Activated naive CD4-positive, alpha-beta T cell treated with Interleukin-2 at 50 U/mL for 16 hours (primary cell): Measurements from ENCODE around the gene CMC2.
A peak's percentile ranks its signal among the peaks of the same experiment; 100 is the strongest.

ENCODE experiments used
- DNase-seq: peaks from one replicate; pipeline ENCODE4 v3.0.0-alpha.2; 2020

The CMC2 gene

DNA sequence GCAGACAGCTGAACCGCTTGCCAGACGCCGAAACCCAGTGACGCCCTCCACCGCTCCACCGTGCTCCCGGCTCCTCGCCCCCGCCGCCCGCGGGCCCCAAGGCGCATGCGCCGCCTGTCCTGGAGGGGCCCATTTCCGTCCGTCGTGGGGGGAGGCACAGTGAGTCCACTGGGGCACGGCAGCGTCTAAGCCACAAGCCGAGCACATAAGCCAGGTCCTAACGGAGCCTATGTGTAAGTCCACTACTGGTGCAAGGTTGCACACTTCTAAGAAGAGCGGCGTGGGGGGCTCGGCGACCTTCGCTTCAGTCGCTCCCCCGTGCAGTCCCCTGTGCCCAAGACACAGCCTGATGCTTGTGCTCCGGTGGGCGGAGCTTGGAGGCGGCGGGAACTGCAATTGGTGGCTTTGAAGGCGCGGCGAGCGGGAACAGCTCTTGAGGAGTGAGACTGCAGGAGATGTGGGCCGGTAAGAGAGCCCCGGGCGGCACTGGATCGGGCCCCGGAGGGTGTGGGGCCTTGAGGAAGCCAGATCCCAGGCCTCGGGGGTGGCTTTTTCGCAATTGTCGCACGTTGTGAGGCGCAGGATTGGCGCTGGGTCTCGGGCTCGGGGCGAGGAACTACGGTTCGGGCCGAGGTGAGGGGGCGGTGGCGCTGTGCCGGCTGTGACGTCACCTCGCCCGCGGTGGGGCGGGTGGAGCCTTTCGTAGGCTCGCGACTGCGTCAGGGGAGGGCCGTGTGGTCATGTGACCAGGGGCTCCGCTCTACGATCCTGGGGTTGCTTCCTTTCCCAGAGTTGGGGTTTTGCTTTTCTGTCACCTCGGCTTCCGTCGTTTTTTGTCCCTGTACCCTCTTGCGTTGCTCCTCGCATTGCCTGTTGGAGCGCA is at the start of gene CMC2, which contains the start of gene CENPN:
TSS of gene CMC2 (minus strand) at position 73 of the 883 bp plus-strand sequence. CDS start 9,491 bp downstream, outside the sequence.
TSS of gene CENPN (plus strand) at position 402 of the 883 bp plus-strand sequence. CDS start 4,726 bp downstream, outside the sequence.
- peak; percentile 98 for DNase-seq

DNA sequence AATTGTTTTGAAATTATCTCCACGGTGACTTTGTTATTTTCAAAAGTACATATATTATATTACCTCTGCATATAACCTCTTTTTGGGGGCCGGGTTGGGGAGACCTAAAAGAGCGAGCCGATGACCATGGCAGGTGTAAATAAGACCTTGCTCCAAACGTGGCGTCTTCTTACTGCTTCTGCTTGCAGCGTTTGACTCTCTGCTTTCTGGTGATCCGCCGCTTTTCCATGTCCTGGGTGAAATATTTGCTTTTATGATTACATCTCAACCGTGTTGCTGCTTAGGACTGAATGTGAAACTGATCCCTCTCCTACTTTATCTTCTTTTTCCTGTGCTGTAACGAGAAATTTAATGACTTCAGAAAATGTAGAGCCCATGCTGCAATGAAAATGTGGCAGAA is 47.1 kb upstream of the CMC2 start:
- no peak for DNase-seq

DNA sequence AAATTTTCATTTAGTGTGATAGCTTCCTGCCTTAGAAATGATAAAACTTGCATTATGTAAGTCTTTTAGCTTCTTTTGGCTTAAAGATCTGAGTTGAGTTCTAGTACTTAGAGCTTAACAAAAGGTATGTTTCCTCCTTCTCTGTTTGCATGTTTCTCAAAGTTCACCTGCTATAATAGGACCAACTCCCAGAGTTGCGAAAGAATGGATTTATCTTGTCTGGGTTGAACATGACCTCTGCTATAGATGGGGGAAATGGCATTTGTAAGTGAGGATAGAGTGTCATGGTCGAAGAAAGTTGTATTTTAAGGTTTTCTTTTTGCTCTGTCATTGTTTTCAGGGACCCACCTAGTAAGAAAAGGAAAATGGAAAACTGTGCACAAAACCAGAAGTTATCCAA is 36.1 kb upstream of the CMC2 start:
- DNase-seq, result no peak

DNA sequence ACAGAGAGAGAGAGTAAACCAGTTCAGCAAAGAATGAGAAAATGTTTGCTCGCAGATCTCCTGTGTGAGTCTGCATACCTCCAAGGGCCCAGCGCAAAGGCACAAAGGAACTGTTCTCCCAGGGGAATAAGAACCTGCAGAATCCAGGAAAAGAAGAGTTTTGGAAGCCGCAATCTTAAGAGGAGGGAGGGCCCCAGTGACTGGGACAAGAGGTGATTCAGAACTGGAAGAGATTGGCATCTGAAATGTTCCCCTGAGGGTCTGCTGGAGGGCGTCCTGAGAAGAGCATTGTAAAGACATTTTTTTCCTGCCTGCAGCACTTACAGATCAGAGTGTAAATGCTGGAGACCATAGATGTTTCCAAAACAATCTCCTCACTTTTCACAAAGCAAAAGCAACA is 35.0 kb upstream of the CMC2 start:
- no peak for DNase-seq

DNA sequence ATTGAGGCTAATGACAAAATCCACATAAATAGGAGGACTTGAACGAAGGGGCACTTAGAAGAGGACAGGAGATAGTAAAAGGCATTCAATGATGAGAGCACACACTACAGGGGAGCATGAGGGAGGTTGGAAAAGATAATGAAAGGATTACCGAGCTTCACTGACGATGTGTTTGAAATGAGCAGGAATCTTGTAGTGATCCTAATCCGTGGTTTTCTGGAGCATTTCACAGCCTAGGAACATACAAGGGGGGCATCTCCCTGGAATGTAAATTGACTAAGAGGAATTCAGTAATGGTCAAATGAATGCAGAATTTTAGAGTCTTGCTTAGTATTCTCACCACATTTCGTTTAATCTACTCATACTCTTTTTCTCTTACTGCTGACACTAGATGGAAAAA is 34.2 kb upstream of the CMC2 start:
- DNase-seq, result no peak

DNA sequence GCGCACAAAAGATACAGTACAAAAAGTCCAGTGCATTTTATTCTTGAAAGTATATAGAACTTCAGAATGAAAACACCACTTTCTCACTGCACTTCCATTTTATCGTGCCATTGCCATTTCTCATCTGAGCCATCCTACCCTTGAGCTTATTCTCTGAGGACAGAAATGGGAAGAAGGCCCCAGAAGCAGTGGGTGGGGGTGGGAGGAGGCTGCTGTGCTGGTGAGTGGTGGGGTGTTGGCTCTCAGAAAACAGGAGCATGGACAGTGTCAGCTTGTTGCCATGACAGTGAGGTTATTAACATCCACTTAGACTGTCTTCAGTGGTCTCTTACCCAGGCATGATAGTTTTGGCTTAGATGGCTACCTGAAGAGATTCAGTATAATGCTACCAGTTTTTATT is 33.4 kb upstream of the CMC2 start:
- no peak for DNase-seq

DNA sequence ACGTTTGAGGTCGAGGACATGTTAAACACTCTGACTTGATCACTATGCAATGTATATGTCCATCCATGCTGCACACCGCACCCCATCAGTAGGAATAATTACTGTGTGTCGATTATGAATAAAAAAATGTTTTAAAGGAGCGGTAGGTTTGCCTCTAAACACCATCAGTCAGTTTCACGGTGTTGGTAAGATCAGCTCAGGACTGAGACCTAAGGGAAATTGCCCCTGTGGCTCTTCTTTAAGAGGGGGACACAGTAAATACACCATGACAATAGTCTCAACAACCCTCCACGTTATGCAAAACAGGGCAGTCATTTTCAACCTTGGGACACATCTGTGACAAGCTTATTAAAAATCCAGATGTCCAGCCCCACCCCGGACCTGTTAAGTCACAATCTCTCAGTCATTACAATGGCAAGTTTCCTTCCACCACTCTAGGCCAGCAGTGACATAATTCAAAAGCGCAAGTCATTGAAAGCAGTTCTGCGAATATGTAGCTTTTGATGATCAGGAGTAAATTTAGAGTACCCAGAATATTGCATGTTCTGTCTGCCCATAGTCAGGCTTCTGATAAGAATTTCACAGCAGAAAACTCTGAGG is 30.2 kb upstream of the CMC2 start:
- DNase-seq, result no peak

DNA sequence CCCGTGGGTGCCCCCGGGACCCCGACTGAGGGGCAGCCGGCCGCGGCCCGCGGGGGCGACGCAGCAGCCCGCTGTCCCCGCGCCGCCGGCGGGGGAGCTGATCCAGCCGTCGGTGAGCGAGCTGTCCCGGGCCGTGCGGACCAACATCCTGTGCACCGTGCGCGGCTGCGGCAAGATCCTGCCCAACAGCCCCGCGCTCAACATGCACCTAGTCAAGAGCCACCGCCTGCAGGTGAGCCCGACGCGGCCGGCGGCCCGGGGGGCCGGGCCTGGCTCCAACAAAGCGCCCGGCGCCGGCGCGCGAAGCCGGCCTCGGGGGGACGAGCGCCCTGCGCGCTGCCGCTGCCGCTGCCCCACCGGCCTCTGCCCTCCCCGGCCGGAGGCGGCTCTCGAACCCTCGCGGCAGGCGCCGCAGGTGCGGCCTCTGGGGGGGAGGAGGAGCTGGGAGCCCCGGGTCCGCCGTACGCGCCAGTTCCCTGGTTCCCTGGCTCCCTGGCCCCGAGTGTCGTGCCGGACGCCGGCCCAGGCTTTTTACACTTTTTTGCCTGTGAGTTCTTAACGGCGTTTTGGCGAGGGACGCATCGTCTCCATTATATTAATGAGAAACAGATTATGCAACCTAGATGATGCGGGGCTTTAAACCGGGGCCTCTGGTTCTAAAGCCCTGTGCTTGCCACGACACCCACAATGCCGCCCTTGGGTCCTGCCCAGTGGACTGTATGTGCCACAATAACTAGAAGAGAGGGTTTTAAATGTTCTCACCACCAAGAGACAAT is 29.5 kb upstream of the CMC2 start:
- DNase-seq, result peak; percentile 24

DNA sequence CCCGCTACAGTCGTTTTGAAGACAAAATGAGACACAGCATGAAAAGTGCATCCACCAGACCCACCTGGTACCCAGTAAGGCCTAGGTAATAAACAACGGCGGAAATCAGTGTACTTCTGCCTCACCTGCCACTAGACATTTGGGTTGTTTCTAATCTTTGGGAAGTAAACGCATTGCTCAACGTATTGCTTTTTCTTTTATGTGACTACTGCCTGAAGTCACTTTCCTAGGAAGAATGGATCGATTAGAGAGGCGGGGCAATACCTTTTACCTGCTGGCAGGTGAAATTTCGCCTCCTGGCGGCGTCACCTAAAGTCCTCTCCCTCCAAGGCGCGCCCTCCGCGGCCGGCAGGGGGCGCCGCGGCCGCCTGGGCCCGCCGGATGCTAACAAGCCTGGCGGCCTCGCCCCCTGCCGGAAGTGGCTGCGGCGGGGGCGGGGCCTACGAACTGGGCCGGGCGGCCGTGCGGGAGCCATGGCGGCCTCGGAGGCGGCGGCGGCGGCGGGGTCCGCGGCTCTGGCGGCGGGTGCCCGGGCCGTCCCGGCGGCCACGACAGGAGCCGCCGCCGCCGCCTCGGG is 28.8 kb upstream of the CMC2 start, which contains the start of gene ATMIN:
TSS of gene ATMIN (plus strand) at position 445 of the 577 bp plus-strand sequence. CDS start at position 474, 29 bp downstream.
- peak; percentile 88 for DNase-seq

DNA sequence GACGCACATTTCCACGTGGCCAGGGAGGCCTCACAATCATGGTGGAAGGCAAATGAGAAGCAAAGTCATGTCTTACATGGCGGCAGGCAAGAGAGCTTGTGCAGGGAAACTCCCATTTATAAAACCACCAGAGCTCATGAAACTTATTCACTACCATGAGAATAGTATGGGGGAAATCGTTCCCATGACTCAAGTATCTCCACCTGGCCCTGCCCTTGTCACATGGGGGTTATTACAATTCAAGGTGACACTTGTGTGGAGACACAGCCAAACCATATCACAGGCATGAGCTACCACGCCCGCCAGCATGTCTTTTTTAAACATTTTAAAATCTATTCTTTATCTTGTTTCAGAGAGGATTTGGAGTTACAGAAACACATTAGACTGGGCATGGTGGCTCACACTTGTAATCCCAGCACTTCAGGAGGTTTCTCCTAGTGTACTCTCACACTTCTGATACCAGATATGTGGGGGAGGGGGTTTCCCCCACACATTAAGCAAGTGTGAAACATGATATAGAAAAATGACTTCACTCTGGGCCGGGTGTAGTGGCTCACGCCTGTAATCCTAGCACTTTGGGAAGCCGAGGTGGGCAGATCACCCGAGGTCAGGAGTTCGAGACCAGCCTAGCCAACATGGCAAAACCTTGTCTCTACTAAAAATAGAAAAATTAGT is 23.4 kb upstream of the CMC2 start:
- no peak for DNase-seq

DNA sequence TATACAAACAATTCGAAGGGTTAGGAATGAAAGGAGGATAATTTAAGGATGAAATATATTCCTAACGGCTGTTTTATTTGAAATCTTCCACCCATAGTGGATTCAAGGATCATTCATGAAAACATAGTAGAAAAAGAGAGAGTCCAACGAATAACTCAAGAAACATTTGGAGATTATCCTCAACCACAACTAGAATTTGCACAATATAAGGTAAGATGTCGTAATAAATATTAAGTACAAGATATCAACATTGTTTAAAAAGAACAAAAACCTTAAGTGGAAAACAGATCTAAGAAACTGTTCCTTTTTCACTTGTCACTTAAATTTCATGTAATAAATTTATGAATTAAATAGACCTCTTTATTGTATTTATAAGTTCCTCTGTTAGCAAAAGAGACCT is 19.7 kb upstream of the CMC2 start:
- no peak for DNase-seq

DNA sequence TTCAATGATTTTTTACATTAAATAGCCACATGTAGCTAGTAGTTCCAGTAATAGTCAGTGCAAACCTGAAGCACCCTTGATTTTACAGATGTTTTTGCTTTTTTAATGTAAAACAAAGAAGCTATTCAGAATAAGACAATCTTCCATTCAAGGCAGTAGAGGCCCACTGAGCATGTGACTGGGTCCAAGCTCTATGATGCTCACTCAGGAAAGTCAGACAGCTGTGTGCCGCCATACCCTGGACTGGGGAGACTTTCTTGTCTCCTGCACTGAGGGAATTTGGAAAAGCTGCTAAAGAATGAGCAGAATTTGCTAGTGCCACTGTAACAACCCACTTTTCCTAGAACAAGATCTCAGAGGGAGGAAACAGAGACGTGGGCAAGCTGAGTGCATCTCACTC is 11.8 kb upstream of the CMC2 start:
- no peak for DNase-seq

DNA sequence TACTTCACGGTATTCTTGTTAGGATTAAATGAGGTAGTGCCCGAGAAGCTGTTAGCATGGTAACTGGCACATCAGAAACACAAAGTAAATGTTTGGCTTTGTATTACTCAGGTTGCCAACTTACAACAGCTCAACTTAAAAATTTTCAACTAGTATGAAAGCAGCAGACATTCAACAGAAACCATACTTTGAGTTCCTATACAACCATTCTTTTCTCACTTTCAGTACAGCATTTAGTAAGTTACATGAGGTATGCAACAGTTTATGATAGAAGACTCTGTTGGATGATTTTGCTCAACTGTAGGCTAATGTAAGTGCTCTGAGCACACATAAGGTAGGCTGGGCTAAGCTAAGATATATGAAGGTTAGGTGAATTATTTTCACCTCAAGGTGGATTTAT is 8.0 kb upstream of the CMC2 start:
- no peak for DNase-seq

DNA sequence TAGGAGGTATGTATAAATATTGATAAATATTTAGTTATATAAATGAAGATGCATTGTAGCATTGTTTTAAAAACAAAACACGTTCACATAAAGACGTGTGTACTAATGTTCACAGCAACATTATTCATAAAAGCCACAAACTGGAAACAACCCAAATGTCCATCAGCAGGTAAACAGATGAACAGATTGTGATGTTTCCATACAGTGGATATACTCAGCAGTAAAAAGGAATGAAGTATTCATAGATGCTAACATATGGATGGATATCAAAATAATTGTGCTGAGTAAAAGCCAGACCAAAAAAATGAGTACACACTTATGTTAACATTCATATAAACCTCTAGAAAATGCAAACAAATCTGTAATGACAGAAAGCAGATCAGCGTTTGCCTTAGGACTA is 6.3 kb upstream of the CMC2 start:
- no peak for DNase-seq

DNA sequence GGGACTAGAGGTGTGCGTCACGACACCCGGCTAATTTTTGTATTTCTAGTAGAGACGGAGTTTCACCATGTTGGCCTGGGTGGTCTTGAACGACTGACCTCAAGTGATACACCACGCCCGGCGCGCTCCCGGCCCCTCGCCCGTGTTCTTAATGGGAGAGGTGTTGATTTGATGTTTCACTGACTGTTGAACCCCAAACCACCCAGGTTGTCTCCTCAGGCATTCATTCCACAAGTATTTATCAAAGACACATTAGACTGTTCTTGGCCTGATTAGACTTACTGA is 1.8 kb upstream of the CMC2 start:
- no peak for DNase-seq

DNA sequence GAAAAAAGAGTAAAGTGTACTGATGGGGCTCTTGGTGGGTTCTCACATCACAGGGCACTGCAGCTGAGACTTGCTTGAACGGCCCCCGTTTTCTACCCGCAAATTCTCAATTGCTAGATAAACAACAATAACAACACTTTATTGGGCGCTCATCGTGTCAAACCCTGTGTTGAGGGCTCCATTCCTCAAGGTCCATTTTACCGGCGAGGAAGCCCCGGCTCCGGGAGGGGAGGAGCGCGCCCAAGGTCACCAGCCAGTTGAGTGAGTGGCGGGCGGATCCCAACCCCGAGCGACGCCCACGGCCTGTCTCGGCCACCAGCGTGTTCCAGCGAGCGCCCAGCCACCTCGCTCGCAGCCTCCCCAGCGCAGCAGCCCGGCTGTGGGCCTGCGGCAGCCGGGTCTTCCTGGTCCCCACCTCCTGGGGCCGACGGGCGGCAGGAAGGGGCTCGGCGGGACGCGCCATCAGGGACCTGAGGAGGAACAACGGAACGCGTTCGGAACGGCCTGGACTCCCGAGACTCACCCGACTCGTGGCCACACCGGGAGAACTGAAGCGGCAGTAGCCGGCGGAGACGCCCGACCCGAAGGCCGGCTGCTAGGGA is 373 bp downstream of the CMC2 start:
- peak; percentile 79 for DNase-seq

DNA sequence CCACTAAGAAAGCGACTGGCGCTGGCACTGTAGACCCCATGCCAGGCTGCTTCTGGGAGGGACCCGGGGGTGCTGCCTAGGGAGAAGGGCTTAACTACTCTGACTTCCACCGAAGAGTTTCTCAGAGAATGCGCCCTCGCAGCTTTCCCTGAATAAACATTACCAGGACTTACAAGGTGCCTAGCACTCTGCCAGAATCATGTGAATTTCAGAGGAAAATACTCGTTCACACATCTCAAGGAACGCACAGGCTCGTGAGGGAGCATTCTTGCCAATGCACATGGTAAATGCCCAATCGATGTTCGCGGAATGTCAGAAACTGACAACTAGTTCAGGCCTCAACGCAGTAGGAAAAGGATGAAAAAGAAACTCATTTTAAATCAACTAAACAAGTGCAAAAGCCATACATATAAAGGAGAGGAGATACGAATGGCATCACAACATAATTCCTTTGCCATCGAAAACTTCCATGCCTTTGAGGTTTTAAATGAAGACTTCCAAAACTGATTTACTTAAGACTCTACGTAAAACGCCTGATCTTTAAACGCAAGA is 999 bp downstream of the CMC2 start:
- DNase-seq, result no peak

DNA sequence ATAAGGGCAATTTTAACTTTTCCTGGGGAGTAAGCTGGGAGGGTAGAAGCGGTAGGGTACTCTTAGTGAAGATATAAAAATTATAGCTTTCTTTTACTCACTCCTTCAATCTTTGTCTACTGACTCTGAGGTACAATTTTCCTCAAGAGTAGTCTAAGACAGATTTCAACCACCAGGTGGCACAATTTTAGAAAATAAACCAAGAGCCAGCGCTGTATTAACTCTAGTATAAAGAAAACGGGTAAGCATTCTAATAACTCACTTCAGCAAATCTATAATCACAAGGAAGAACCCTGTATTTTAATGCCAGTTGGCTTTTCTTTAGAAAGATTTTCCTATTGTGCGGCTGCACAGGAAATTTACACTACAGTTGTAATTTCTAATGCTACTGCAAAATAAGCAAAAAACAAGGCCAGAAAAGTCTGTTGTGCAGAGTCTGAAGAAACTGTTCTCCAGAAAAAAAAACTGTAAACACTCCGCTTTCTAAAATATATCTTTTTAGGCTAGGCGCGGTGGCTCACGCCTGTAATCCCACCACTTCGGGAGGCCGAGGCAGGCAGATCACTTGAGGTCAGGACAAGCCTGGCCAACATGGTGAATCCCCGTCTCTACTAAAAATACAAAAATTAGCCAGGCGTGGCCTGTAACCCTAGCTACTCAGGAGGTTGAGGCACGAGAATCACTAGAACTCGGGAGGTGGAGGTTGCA is 1.9 kb downstream of the CMC2 start:
- no peak for DNase-seq

DNA sequence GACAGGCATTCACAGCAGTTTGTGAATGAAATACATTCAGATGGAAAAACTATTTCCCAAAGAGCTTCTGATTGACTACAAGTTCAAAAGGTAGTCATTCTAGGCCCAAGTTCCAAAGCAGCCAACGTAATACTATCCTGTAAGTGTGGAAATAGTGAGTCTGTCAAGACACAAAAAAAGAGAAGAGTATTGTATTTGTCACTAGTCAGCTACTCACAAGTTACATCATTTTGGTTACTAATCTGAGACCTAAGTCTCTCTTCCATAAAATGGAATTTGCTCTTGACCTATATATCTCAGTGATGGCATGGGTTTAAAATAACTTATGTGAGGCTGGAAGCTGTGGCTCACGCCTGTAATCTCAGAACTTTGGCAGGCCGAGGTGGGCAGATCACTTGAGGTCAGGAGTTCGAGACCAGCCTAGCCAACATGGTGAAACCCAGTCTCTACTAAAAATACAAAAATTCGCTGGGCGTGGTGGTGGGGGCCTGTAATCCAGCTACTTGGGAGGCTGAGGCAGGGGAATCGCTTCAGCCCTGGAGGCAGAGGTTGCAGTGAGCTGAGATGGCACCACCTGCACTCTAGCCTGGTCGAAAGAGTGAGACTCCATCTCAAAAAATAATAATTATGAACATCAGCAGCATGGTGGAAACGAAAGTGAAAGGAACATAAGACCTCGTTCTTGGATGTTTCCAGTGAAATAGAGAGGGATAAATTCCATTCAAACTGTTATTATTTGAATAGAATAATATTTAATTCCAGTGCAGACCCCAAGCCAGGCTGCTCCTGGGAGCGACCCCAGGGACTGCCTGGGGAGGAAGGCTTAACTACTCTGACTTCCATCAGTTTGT is 2.9 kb downstream of the CMC2 start:
- peak; percentile 34 for DNase-seq

DNA sequence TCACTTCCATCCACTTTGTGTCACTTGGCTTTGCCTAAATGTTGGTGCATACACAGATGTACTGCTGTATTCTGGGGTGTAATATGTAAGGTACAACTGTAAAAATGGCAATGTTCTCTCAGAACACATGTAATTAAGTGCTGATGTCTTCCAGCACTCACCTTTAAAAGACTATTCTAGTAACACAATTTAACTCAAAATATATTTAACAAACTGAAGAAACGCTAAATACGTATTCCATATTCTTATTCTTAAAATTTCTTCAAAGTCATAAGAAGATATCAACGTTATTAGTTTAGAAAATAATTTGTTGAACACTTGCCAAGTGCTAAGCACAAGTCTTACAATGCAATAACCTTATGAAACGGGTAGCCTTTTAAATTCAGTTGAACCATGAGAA is 3.6 kb downstream of the CMC2 start:
- no peak for DNase-seq
